ENCODE results near the gene SP140L. TPM values are rescaled to one million over a fixed set of nuclear protein-coding genes. Genes with fewer than 3 reads are reported as not detected.
"Not testable (repeated sequence)": the region's sequence is repeated elsewhere in the genome, so short reads cannot be mapped to it uniquely, and the experiment has no call there.

The SP140L gene
- total RNA-seq, 3 donors from 2014 or later: 24.1 to 30.3 (median 28.7) TPM

DNA sequence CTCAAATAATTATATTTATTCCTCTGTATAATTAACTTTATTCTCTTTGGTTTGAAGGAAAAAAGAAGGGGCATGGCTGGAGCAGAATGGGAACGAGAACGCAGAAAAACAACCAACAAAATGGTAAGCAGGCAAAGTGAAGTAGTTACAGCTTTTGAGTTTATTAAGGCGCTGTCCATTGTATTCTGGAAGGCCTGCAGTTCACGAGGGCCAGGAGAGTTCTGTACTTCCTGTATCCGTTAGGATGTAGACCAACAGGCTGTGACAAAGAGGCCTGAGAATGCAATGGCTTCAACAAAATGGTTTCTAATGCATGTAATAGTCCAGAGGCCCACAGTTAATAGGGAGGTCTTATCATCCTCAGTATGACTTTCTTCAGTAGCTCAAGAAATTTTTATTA, 56.5 kb downstream of the SP140L start:
- peaks cover 4% of the 10 kb centered on the region for H3K4me1 Mint-ChIP-seq (ENCODE audit: low read depth)
- DNase-seq (no peak), ATAC-seq (no peak)
- no peak overlapping the region for H3K4me3 Mint-ChIP-seq
- no peaks in the 10 kb centered on the region for H3K9me3 Mint-ChIP-seq
- H3K36me3 Mint-ChIP-seq (ENCODE audit: insufficient read depth): peaks cover 52% of the 10 kb centered on the region
- no peaks in the 10 kb centered on the region for H3K27me3 Mint-ChIP-seq (ENCODE audit: low read depth)

DNA sequence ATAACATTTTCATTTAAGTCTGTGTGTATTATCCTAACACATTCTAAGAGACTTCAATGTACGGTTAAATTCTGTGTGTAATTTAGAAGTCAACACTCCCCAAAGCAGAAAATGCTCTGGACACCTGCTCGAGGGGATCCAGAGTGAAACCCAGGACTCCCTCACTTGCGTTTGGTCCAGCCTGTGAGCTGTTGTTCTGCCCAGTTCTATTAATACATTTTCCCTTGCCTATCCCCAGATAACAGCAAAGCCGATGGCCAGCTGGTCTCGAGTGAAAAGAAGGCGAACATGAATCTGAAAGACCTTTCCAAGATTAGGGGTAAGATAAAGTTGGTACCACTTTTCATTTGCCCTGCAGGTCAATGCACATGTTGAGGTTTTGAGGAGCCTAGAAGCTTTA, 58.0 kb downstream of the SP140L start:
- Mint-ChIP-seq H3K4me3 (no peak overlapping the region), H3K4me1 (ENCODE audit: low read depth) (peaks cover 2% of the 10 kb centered on the region), H3K27me3 (ENCODE audit: low read depth) (no peaks in the 10 kb centered on the region), H3K36me3 (ENCODE audit: insufficient read depth) (peaks cover 57% of the 10 kb centered on the region), H3K9me3 (no peaks in the 10 kb centered on the region)
- DNase-seq (no peak), ATAC-seq (no peak)

DNA sequence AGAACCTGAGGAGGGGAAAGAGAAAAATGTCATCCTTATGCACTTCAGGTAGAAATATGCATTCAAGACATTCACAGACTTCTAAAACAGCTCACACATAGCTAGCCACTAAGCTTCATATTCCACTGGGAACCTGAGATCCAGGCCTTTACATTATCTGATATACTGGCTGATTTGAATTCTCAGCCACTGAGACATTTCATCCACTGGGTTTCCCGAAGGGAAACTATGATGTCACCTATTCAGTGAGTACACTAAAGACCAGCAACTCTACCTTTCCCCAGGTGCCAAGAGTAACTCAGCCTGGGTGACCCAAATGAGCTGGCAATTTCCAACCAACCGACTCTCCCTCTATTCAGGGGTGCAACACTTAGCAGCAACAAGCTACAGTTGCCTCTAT, 67.3 kb downstream of the SP140L start:
- DNase-seq (no peak), ATAC-seq (no peak)
- Mint-ChIP-seq H3K4me3 (no peak overlapping the region), H3K36me3 (ENCODE audit: insufficient read depth) (peaks cover 88% of the 10 kb centered on the region), H3K27me3 (ENCODE audit: low read depth) (no peaks in the 10 kb centered on the region), H3K9me3 (no peaks in the 10 kb centered on the region), H3K4me1 (ENCODE audit: low read depth) (no peaks in the 10 kb centered on the region)

DNA sequence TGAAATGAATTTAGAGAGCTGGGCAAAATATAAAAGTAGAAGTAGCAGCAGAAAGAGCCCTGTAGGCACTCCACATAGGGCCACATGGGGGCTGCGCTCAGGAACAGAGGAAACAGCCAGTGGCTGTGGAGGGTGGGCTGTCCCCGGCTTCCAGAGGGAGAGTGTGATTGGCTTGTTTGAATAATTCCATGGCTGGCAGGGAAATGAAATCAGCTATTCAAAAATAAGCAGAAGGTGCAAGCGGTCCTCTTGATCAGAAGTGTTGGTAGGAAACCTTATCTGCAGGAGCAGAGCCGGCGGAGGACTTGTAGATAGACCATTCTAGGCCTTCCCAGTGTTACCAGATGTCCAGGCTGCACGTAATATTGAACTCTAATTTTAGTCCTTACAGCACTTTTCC, 71.7 kb downstream of the SP140L start:
- peaks cover 71% of the 10 kb centered on the region for H3K36me3 Mint-ChIP-seq (ENCODE audit: insufficient read depth)
- H3K4me1 Mint-ChIP-seq (ENCODE audit: low read depth); DNase-seq; H3K27me3 Mint-ChIP-seq (ENCODE audit: low read depth); H3K9me3 Mint-ChIP-seq; ATAC-seq; H3K4me3 Mint-ChIP-seq: not testable (repeated sequence)

DNA sequence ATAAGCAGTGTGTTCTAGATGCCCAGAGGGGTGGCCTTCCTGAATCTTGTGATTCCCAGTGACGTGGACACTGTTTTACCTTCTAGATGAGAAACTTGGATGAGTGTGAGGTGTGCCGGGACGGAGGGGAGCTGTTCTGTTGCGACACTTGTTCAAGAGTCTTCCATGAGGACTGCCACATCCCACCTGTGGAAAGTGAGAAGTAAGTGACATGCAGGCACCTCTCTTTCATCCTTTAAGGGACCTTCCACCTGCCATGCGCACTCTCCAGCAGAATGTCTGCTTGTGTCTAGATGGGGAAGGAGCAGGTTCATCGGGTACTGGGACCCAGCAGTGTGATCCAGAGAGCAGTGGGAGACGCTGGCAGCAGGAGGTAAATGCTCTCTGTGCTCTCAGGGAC, 73.0 kb downstream of the SP140L start:
- Mint-ChIP-seq H3K27me3 (ENCODE audit: low read depth) (no peaks in the 10 kb centered on the region), H3K4me1 (ENCODE audit: low read depth) (no peaks in the 10 kb centered on the region), H3K36me3 (ENCODE audit: insufficient read depth) (peaks cover 69% of the 10 kb centered on the region), H3K9me3 (no peaks in the 10 kb centered on the region), H3K4me3 (no peak overlapping the region)
- ATAC-seq: no peak
- no peak for DNase-seq

DNA sequence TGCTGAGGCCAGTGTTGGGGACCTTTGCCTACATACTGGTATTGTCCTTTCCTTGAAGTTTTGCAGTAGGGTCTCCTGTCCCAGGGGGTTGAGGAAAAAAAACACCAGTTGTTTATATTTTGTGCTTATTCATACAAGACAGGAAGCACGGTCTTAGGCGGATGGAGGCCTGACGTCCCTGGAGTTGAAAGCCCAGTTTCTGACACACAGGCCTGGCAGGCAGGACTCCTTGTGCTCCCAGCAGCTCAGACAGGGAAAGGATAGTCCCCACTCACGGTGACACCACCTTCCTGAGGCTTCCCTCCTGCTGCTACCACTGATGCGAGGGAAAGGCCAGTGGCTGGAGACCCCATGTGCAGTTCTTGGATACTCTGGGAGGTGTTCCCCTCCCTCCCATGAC, 73.5 kb downstream of the SP140L start:
- no peak for ATAC-seq
- H3K27me3 Mint-ChIP-seq (ENCODE audit: low read depth): no peaks in the 10 kb centered on the region

DNA sequence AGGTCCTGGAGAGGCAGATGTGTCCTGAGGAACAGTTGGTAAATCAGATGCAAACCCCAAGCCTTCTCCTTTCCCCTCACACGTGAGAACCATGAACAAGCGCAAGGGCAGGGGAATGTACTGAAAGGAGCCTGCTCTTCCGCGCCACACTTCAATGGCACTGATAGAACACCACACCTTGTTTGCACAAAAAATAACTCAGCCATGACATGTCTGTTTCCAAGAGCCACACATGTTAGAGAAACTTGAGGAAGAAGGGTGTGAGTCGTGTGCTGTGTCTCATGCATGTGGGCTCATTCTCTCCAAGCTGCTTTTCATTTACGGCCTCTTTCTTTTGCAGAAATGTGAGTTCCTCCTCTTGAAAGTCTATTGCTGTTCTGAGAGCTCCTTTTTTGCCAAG, 74.0 kb downstream of the SP140L start:
- not testable (repeated sequence) for DNase-seq; H3K9me3 Mint-ChIP-seq; H3K4me3 Mint-ChIP-seq; ATAC-seq; H3K4me1 Mint-ChIP-seq (ENCODE audit: low read depth); H3K27me3 Mint-ChIP-seq (ENCODE audit: low read depth)
- H3K36me3 Mint-ChIP-seq (ENCODE audit: insufficient read depth): peaks cover 63% of the 10 kb centered on the region

More for the DNA sequence above, 73.5 kb downstream of the SP140L start:
- no peak overlapping the region for H3K4me3 Mint-ChIP-seq
- H3K36me3 Mint-ChIP-seq (ENCODE audit: insufficient read depth): peaks cover 69% of the 10 kb centered on the region
- DNase-seq: no peak
- H3K9me3 Mint-ChIP-seq: no peaks in the 10 kb centered on the region
- H3K4me1 Mint-ChIP-seq (ENCODE audit: low read depth): no peaks in the 10 kb centered on the region

DNA sequence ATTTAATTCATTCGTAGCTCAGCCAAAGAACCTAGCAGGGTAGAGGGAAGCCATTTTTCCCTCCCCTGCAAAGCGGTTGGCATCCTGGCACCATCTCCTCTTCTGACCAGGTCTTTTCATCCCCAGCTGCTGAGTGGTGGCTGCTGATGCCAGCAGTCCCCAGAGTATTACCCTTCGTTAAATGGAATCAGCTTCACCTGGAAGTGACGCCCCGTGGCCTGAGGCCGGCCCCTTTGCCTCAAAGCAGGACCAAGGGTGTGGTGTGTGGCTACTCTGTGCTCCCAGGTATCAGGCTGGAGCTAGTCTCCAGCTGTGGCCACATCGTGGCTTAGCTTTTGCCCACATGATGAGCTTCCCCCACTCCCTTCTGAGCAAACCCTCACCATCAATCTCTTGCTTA, 76.8 kb downstream of the SP140L start:
- Mint-ChIP-seq H3K9me3 (no peaks in the 10 kb centered on the region), H3K36me3 (ENCODE audit: insufficient read depth) (peaks cover 50% of the 10 kb centered on the region), H3K4me3 (no peak overlapping the region), H3K4me1 (ENCODE audit: low read depth) (peaks cover 11% of the 10 kb centered on the region), H3K27me3 (ENCODE audit: low read depth) (no peaks in the 10 kb centered on the region)
- no peak for DNase-seq
- no peak for ATAC-seq

DNA sequence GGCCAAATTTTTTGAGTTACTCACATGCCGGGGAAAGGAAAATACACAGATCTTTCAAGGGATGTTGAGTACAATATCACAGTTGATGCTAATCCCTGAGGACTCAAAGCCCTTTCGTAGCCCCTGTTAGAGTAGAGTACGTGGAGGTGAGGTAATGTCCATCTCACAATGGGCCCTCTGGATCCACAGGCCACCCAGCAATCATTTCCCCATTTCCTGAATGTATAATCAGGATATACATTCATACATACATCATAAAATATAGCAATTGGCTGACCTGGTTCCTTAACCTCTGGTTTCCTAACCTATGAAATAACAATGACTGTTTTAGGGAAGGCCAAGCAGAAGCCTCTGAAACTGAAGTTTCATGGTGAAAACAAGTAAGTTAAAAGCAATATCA, 78.8 kb downstream of the SP140L start:
- no peak for ATAC-seq
- DNase-seq: no peak
- Mint-ChIP-seq H3K27me3 (ENCODE audit: low read depth) (no peaks in the 10 kb centered on the region), H3K4me3 (no peak overlapping the region), H3K4me1 (ENCODE audit: low read depth) (peaks cover 28% of the 10 kb centered on the region), H3K9me3 (no peaks in the 10 kb centered on the region), H3K36me3 (ENCODE audit: insufficient read depth) (peaks cover 44% of the 10 kb centered on the region)

DNA sequence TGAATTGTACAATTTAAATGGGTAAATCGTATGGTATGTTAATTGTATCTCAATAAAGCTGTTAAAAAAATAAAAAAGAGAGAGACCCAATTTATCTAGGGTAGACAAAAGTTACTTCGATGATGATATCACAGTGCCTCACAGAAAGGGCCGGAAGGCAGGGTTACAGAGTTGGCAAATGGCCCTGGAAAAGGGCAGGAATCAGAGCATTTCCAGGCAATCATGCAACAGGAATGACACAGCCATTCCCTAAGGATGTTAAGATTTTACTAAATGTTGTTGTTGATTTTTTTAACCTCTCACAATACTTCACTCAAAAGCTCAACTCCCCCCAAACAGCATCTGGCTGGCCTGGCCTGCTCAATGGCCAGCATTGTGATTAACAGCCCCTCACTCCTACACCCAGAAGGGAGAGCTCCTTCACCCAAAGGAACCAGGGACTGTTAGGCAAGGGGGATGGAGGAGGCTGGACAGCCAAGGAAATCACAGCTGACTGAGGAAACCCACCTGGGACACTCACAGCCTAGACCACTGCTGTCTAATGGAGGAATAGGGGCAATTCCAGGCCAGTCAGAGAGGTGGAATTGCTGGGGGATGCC, 81.3 kb downstream of the SP140L start:
- H3K4me3 Mint-ChIP-seq: no peak overlapping the region
- DNase-seq: no peak
- peaks cover 30% of the 10 kb centered on the region for H3K36me3 Mint-ChIP-seq (ENCODE audit: insufficient read depth)
- peaks cover 47% of the 10 kb centered on the region for H3K4me1 Mint-ChIP-seq (ENCODE audit: low read depth)
- H3K27me3 Mint-ChIP-seq (ENCODE audit: low read depth): no peaks in the 10 kb centered on the region
- no peaks in the 10 kb centered on the region for H3K9me3 Mint-ChIP-seq
- ATAC-seq: no peak

DNA sequence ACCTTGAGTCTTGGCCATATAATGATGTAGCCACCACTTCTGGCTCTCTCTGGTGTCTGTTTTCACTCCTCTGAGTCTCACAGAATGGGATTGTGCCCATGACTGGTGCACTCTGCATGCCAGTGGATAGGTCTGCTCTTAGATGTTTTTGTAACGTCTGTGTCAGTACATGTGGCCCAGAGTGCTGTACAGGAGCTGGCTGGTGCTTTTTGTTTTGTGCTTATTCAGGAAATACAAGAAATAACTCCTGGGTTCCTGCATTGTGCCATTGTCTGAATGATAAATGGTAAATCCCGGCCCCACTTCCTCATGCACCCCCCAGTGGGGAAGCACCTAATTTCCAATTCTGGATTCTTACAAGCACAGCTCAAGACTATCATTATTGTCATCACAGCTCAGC, 82.3 kb downstream of the SP140L start:
- Mint-ChIP-seq H3K36me3 (ENCODE audit: insufficient read depth) (peaks cover 22% of the 10 kb centered on the region), H3K4me1 (ENCODE audit: low read depth) (peaks cover 56% of the 10 kb centered on the region)
- H3K9me3 Mint-ChIP-seq; ATAC-seq; H3K4me3 Mint-ChIP-seq; H3K27me3 Mint-ChIP-seq (ENCODE audit: low read depth); DNase-seq: not testable (repeated sequence)

DNA sequence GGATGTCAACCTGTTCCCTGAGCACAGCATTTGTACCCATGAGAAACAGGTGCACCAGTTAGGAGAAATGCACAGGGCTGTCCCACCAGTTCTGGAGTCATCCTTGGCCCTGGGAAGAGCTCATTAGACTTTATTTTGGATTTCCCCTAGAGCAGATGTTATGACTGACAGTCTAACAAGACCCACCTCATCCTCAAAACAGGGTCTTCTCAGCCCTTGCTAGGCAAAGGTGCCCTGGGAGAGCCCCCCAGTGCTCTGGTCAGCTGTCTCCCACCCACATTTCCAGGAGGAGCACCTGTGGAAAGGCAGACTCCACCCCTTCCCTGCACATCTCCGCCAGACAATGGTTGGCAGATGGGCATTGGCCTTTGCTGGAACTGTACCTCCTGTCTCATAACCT, 83.3 kb downstream of the SP140L start:
- ATAC-seq (no peak), DNase-seq (no peak)
- H3K4me1 Mint-ChIP-seq (ENCODE audit: low read depth): peaks cover 65% of the 10 kb centered on the region
- no peaks in the 10 kb centered on the region for H3K9me3 Mint-ChIP-seq
- H3K27me3 Mint-ChIP-seq (ENCODE audit: low read depth): no peaks in the 10 kb centered on the region
- H3K36me3 Mint-ChIP-seq (ENCODE audit: insufficient read depth): peaks cover 13% of the 10 kb centered on the region
- H3K4me3 Mint-ChIP-seq: peak overlapping the region; percentile 96

DNA sequence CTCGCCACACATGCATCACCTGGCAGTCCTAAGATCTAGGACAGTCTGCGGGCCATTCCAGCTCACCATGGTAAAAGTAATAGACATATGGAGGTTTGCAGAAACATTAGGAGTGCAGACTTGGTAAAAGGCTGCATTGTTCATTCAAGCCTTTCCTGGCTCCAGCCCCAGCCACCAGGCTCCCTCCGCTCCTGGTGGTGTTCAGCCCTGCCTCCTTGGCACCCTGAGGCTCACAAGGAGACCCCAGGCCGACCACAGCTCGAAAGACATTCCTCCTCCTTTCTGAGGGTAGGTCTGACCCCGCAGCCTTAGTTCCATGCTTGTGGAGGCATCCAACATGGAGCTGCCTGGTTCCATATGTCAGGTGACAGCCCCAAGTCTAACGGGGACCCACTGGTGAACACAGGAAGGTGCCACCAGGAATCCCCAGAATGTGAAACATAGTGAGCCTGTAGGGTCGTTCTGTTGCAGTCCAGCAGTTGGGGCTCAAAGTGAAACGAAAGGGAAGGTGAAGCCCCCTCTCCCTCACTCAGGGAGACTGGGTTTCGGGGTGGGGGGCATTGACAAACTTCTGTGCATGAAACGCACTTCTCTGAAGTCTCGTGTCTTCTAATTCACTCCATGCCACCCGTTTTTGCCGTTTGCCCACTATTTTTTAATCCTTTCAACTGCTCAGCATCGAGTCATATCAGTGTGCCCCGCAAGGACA, 84.0 kb downstream of the SP140L start:
- H3K4me1 Mint-ChIP-seq (ENCODE audit: low read depth): peaks cover 72% of the 10 kb centered on the region
- ATAC-seq: no peak
- H3K9me3 Mint-ChIP-seq: no peaks in the 10 kb centered on the region
- DNase-seq: no peak
- H3K27me3 Mint-ChIP-seq (ENCODE audit: low read depth): no peaks in the 10 kb centered on the region
- H3K4me3 Mint-ChIP-seq: peak overlapping the region; percentile 96
- H3K36me3 Mint-ChIP-seq (ENCODE audit: insufficient read depth): peaks cover 12% of the 10 kb centered on the region

DNA sequence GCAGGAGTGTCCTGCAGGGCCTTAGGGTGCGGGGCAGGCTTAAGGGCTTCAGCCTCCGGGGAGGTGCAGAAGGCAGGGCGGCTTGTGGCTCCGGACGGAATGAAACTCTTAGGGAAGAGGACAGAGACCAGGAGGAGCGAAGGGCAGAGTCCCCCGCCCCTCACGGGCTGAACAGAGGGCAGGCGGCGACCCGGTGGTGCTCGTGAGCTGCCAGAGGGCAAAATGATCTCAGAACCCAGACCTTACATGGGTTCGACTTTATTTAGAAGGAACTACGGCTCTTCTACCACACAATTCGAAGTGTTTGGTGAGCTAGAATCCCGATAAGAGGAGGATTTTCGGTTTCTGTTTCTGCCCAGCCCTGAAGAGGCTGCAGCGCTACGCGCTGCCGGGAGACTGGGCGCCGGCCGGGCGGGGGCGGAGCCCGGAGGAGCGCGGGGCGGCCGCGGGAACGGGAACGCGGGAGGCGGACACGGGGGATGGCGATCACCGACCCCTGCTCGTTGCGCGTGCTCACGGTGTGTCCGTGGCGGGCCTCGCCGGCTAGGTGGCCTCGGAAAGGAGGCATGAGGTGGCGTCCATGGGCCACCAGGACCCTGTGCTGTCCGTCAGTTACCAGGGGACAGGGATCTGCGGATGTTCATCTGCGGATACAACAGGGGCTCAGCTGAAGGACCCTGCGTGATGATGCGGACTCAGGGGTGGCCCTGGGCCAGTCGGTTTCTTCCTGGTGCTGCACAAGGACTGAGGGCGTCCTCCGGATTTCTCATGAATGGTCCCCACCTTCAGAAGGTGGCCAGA, 84.8 kb downstream of the SP140L start:
- peaks cover 7% of the 10 kb centered on the region for H3K36me3 Mint-ChIP-seq (ENCODE audit: insufficient read depth)
- peak; percentile 77 to 80 for ATAC-seq

DNA sequence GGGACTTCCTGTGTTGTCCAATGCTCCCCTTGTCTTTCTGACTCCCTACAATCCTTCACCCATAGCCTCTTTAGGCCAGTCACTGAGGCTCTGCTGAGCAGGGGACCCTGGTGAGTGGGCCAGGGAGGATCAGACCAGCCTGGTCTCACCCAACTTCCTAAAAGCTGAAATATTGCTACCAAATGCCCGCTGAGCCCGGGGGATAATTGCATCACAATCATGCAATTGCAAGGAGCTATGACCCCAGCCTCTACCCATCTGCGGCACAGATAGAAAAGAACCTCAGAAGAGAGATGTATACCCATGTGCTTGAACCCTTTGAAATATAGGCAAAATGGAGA, 85.3 kb downstream of the SP140L start:
- peaks cover 3% of the 10 kb centered on the region for H3K36me3 Mint-ChIP-seq (ENCODE audit: insufficient read depth)
- H3K27me3 Mint-ChIP-seq (ENCODE audit: low read depth): no peaks in the 10 kb centered on the region
- peak overlapping the region; percentile 96 for H3K4me3 Mint-ChIP-seq
- no peak for ATAC-seq
- DNase-seq: no peak
- peaks cover 72% of the 10 kb centered on the region for H3K4me1 Mint-ChIP-seq (ENCODE audit: low read depth)
- no peaks in the 10 kb centered on the region for H3K9me3 Mint-ChIP-seq

More for the DNA sequence above, 84.8 kb downstream of the SP140L start:
- H3K4me1 Mint-ChIP-seq (ENCODE audit: low read depth): peaks cover 72% of the 10 kb centered on the region
- H3K9me3 Mint-ChIP-seq: no peaks in the 10 kb centered on the region
- DNase-seq: peak; percentile 39
- H3K4me3 Mint-ChIP-seq: peak overlapping the region; percentile 96
- no peaks in the 10 kb centered on the region for H3K27me3 Mint-ChIP-seq (ENCODE audit: low read depth)

All from activated T-cell treated with anti-CD3 and anti-CD28 coated beads, Interleukin-2, amount 50 U/mL, for 4 hours (primary cell).